HG02973 (cell line): ENCODE results near the gene ARL15.

Source experiments
- ATAC-seq: cut with Tn5 transposase; IDR thresholded peaks from one replicate; pipeline ENCODE4 v1.9.1; 2021; ENCODE audit warnings: moderate library complexity; ENCODE audit not compliant: unreplicated experiment

ARL15 gene

GRCh38 chr5:54214722-54215121, 95.7 kb downstream of the ARL15 start:
- no peak for ATAC-seq

- no peak for ATAC-seq
Observed at GRCh38 chr5:54212331-54212730, 98.0 kb downstream of the ARL15 start.

- ATAC-seq: no peak
Observed at GRCh38 chr5:54211912-54212311, 98.5 kb downstream of the ARL15 start.

GRCh38 chr5:54207566-54207965, 102.8 kb downstream of the ARL15 start:
- no peak for ATAC-seq

GRCh38 chr5:54206580-54207229, 103.7 kb downstream of the ARL15 start:
- peak; percentile 82 for ATAC-seq

GRCh38 chr5:54205918-54206317, 104.5 kb downstream of the ARL15 start:
- no peak for ATAC-seq

GRCh38 chr5:54205453-54205852, 104.9 kb downstream of the ARL15 start:
- ATAC-seq: no peak

GRCh38 chr5:54197018-54197417, 113.4 kb downstream of the ARL15 start:
- ATAC-seq: no peak

GRCh38 chr5:54195701-54196100, 114.7 kb downstream of the ARL15 start:
- no peak for ATAC-seq

GRCh38 chr5:54194318-54194717, 116.1 kb downstream of the ARL15 start:
- no peak for ATAC-seq

- no peak for ATAC-seq
Observed at GRCh38 chr5:54187694-54188093, 122.7 kb downstream of the ARL15 start.

GRCh38 chr5:54186912-54187445, 123.4 kb downstream of the ARL15 start:
- ATAC-seq: no peak

- no peak for ATAC-seq
Observed at GRCh38 chr5:54186108-54186507, 124.3 kb downstream of the ARL15 start.

GRCh38 chr5:54184806-54185205, 125.6 kb downstream of the ARL15 start:
- no peak for ATAC-seq

- no peak for ATAC-seq
Observed at GRCh38 chr5:54180630-54181031, 129.7 kb downstream of the ARL15 start.

GRCh38 chr5:54178991-54179390, 131.4 kb downstream of the ARL15 start:
- no peak for ATAC-seq

GRCh38 chr5:54178207-54178606, 132.2 kb downstream of the ARL15 start:
- ATAC-seq: no peak

GRCh38 chr5:54177058-54177457, 133.3 kb downstream of the ARL15 start:
- ATAC-seq: no peak

GRCh38 chr5:54176066-54176830, 134.1 kb downstream of the ARL15 start:
- ATAC-seq: no peak

GRCh38 chr5:54173251-54173650, 137.1 kb downstream of the ARL15 start:
- ATAC-seq: no peak

GRCh38 chr5:54171645-54172384, 138.6 kb downstream of the ARL15 start:
- ATAC-seq: no peak

- ATAC-seq: no peak
Observed at GRCh38 chr5:54165687-54166086, 144.7 kb downstream of the ARL15 start.
